GM18508 (cell line): ENCODE measurements around the gene PHLPP1.

ENCODE experiments used
- ATAC-seq: cut with Tn5 transposase; IDR thresholded peaks from one replicate; pipeline ENCODE4 v1.9.1; 2021; ENCODE audit warnings: moderate number of reproducible peaks; ENCODE audit not compliant: insufficient read depth, unreplicated experiment

The PHLPP1 gene

DNA sequence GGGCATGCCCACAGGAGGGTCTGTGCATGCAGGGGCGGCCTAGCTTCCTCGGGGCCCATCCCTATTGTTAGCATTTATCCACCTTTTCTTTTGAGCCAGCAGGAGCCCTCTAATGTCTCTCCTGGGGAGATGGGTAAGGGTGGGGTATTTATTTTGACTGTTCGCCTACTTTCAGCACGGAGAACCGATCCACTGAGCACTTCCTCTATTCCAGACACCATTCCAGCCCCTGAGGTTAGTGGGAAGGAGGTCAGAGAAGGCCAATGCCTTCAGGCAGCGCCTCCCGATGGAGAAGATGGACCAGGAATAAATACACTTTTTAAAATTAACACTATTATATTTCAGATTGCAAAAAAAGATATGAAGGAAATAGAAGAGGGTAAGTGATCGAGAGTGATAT is 276.0 kb downstream of the PHLPP1 start:
- ATAC-seq = no peak

DNA sequence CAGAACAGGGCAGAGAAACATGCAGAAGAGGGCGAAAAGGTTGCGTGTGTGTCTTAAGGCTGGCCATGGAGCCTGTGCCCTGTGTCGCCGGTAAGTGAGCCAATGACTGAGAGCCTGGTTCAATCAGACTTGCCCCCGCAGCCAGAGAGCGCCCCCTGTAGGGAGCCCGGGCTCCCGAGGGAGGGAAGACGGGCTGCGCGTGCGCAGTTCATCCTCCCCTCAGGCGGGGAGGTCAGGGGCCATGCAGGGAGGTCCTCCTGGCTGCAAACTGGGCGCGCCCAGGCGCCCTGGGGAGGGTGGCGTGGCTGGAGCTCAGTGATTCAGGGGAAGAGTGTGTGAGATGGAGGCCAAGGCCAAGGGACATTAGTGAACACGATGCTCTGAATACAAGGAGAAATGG is 276.6 kb downstream of the PHLPP1 start:
- ATAC-seq = no peak

DNA sequence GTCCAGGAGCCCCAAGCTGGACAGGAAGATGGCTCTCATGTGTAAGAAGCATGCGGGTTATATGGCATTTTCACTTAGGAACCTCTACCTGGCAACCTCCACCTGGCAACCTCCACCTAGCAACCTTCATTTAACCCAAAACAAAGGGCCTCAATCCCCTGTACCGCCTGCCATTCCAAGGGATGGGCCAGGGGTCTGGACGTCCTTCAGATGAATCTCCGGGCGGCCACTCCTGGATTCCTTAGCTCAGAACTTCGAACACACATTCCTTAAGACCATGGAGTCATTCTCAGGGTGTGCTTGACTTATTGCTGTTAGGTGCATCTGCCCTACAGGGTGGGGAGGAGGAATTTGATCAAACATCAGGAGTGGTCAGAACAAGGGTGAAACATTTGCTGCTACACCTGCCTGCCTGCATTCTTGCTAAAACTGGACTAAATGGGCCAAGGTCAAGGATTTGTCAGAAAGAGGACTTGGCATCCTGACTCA is 277.6 kb downstream of the PHLPP1 start:
- ATAC-seq = no peak

DNA sequence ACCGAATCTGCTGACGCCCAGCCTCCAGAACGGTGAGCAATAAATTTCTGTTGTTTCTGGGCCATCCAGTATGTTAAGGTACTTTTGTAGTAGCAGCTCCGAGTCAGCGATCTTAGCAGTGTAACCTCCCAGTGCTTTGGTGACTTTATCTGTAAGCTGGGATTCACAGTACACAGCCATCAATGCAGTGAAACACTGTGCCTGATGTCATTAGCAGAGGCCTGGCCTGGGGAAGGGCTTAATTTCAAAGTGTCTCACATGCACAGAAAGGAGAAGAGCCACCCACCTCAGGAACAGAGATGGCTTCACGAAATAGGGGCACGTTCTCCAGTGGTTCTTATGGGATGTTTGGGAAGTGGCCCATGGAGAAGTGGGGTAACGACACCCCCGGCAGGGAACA is 281.2 kb downstream of the PHLPP1 start:
- no peak for ATAC-seq

DNA sequence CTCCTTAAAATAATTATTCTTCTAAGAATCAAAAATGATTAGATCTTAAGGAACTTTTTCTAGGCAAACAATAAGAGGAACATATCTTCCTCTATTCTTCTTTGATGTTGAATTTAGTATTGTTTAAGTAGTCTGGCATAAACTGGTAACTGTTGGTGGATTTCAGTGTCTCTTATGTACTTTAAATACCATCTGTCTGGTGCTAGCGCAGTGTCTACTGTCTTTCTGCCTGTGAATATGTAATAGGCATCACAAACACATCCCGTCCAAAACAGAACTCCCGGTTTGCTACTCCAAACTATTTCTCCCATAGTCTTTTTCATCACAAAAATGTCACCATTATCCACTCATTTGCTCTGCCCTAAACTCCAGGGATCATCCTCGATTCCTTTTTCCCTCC is 281.7 kb downstream of the PHLPP1 start:
- ATAC-seq = no peak

DNA sequence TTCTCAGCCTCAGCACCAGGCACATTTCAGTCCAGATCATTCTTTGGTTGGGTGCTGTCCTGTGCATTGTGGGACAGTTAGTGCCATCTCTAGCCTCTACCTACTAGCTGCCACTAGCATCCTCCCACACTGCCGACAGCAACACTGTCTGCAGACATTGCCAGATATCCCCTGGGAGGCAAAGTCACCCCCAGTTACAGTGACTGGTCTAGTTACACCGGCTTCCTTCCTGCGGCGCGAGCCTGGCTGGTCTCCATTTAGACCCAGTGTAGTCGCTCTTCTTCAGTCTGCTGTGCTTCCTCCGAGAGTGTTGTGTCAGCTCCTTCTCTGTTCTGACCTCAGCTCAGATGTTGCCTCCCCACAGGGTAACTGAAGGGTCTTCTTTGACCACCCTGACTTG is 283.1 kb downstream of the PHLPP1 start:
- no peak for ATAC-seq

DNA sequence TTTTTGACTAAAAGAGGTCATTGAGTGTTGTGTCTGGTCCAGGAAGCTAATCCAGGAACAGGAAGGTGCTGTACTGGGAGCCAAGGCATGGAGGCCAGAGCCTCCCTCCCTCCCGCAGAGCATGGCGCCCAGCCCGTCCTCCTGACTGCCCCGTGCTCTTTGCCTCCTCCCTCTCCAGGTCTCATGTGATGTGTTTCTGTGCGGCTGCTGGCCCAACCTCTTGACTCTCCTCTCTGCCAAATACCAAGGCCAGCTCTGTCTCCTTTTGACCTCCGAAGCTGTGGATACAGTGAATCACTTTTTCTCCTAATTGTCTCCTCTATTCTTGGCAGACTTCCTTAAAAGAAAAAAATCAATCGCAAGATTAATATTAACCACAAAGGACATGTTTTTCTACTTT is 284.1 kb downstream of the PHLPP1 start:
- ATAC-seq = no peak

DNA sequence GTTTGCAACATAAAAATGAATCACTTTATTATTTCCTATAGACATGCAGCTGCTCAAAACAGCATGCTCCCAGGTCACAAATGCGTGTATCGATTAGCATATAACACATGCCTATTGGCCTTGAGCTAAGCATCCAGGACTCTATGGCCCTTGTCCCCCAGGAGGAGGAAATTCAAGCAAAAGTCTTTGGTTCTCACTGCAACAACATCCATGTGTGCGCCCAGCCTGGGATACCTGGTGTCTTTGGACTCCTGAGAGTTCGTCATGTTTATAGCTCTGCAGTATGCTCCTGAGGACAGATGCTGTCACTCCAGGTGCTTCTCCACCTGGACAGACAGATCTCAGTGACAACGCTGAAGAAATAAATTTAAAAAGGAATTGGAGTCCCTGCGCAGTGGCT is 284.6 kb downstream of the PHLPP1 start:
- no peak for ATAC-seq

DNA sequence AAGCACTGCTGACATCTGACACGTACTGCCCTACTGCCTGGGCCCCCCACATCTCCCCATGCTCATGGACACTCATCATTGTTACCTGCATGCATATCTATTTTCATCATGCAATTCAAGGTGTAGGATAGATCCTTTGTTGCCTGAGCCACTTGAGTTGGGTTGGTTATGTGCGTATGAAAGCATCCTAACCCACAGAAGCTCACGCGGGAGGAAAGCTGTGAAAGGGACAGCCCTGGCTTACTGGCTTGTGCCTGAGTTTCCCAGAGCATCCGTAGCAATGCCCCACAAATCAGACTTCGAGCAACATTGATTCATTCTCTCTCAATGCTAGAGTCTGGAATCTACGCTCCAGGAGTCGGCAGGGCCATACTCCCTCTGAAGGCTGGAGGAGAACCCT is 285.5 kb downstream of the PHLPP1 start:
- no peak for ATAC-seq

DNA sequence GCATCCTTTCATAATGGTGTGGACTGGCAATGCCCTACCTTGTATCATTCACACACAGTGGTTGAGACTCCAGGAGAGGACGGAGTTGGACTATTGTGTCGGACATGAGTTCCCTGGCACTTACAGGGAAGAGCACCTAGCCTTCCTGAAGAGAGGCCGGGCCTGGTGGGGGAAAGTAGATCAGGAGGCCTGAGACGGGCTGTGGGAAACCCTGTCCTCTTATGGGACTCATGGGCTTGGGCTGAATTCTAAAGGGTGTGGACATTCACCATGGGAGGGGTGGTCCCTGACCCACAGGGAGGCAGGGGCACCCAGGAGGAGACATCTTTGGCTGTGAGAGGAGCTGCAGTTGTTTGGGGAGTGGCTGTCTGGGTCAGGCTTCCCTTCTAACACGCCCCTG is 286.5 kb downstream of the PHLPP1 start:
- no peak for ATAC-seq

DNA sequence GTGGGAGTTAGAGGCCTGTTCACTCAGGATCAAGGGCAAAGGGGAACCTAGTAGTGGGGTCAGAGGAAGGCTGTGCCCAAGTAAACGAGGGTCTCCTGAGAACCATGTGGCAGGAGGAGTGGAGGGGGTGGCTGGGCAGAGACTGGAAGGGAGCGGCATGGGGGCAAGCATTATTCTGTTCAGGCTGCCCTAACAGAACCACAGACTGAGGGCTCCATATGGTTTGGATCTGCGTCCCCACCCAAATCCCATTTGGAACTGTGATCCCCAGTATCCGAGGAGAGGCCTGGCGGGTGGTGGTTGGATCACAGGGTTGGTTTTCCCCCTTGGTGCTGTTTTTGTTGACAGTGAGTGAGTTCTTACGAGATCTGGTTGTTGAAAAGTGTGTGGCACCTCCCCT is 287.0 kb downstream of the PHLPP1 start:
- ATAC-seq = no peak

DNA sequence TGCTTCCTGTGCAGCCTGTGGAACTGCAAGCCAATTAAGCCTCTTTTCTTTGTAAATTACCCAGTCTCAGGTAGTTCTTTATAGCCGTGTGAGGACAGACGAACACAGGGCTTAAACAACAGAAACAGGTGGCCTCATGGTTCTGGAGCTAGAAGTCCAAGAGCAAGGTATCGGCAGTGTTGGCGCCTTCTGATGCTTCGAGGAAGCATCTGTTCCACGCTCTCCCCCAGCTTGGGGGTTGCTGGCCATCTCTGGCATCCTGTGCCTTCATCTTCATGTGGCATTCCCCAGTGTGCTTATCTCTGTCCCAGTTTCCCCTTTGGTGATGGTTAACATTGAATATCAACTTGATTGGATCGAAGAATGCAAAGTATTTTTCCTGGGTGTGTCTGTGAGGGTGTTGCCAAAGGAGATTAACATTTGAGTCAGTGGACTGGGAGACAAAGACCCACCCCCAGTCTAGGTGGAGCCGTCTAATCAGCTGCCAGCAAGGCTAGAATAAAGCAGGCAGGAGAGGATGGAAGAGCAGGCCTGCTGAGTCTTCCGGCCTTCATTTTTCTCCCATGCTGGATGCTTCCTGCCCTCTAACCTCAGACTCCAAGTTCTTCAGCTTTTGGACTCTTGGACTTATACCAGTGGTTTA is 287.6 kb downstream of the PHLPP1 start:
- ATAC-seq = no peak

DNA sequence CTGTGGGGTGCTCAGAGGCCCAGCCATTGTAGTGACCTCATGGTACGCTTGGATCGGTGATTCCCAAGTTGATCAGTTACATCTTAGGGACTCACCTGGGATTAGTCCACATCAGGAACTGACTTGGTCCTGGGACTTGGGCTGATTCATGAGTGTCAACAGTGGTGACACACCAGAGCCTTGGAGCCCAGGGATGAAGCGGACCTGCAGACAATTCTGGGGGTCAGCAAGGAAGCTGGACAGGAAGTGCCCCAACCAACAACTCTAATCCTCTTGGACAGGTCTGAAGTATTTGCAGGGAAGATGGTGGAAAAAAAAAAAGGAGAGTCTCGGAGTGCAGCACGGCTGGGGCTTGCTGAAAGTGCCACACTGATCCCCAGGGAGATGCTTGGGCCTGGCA is 288.6 kb downstream of the PHLPP1 start:
- no peak for ATAC-seq

DNA sequence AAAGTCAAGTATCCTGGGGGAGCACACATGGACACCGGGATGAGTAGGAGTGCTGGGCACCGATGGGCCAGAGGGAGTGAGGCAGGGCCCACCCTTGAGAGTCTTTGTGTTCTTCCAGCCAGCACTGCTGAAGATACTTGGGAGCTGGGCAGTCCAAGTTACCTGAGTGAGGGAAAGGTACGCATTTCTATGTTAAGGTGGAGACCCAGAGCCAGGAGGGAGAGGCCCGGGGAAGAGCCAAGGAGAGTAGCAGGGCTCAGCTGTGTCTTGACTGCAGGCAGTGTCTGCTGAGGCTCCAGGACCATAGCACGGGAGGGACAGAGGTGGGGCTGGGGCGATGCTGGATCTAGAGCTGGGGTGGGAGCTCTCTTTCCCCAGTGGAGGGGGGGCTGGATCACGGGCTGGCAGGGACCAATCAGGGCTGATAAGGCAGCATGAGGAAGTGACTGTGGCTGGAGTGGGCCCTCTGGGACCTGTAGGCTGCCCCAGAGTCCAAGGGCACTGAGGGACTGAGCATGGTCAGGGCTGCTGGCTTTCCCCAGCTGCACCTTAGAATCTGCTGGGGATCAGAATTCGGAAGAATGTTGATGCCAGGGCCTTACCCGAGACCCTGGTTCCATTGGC is 289.2 kb downstream of the PHLPP1 start:
- ATAC-seq = no peak

DNA sequence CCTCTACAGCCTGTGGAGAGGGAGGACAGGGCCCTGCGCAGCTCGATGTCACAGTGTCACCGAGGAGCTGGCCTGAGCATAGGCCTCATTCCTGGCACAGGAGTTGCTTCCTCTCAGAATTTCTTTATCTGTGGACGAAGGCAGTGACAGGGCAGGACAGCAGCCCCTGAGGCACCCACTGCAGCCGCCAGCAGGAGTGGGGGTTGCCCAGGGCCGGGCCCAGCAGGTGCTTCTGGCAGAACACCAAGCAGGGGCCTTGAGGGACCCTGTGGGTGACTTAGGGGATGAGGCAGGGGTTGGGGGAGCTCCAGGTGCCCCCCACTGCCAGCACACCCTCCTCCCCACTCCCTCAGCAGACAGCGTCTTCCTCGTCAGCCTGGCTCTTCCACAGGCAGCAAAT is 290.0 kb downstream of the PHLPP1 start:
- ATAC-seq = no peak

DNA sequence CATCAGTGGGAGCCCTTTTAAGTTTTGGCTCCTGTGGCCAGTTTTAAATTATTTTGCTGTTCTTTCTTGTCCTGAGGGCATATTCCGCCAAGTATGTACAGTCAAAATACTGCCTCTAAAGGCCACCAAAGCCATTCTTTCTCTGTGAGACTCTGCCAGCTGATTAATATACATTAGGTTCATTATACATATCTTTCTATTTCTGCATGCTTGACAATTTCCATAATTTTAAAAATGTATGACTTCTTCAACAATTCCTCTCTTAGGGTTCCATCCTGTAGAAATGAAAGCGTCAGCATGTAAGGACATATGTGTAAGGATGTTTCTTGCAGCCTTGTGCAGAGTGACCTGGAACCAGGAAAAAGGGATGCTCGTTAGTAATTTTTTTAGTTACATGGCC is 291.9 kb downstream of the PHLPP1 start:
- no peak for ATAC-seq

DNA sequence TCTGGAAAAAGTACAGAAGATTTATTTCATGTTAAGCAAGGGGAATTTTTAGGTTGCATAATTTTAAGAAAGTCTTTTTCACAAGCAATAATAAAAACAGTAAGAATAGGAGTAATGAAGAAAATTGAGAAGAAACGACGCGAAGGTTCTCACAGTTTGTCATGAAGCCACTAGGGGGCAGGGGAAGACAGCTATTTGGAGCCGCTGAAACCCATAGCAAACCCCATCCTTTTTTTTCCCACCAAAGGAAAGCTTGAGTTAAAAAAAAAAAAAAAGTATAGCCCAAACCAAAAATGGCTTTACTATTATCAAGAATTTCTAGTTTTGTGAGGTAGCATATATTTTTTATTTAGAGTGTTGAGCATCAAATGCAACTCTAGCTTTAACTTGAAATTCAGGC is 300.9 kb downstream of the PHLPP1 start:
- no peak for ATAC-seq

DNA sequence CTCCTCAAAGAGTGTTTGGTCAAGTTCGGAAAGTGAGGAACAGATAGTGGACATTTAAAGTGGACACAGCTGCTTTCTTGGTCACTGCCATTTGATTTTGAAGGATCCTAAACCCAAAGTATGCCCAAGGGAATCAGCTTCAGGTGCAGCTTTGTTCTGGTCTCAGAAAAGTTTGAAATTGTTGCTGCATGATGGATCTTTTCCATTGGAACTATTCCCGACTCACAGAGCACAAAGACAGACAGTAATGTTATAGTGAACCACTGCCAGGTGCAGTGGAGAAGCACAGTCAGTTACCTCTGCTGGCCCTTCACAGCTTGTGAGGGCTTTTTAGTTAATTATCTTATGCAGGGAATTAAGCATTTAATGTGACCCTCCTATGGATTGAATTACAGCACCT is 301.7 kb downstream of the PHLPP1 start:
- ATAC-seq = no peak

DNA sequence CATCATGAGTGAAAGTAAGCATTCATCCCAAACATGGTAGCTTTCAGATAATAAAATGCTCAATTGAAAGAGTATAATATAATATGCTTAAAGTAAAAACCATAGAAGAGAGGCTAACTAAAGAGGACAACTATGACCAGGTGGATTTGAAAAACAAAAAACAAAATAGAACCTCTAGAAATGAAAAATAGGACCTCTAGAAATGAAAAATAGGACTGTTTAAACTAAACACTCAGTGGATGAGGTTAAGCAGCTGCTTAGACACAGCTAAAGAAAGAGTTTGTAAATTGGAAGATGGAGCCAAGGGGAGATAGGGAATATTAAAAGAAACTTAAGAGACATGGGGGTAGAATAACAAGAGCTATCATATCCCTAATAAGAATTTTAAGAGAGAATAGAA is 302.6 kb downstream of the PHLPP1 start:
- ATAC-seq = no peak

DNA sequence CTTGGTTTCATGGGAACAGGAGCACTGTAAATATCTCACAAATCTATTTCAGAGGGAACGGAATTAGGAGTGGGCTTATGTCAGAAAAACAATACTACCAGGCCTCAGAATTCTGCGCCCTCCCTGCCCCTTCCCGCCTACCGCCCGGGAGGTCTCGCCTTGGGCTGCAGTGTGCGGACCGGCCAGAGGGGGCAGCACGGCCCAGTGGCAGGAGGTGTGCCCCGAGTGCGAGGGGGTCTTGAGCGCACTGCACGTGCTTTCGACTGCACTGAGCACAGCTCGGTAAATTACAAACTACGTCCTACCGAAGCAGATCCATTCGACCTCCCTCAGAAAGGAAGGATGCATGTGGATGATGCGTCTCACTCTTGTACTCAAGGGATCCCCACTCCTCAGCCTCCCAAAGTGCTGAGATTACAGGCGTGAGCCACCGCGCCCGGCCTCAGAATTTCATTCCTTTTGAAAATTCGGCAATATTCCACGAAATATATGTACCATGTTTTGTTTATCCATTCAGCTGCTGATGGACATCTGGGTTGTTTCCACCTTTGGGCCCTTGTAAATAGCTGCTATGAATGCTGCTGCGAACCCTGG is 307.2 kb downstream of the PHLPP1 start:
- no peak for ATAC-seq

DNA sequence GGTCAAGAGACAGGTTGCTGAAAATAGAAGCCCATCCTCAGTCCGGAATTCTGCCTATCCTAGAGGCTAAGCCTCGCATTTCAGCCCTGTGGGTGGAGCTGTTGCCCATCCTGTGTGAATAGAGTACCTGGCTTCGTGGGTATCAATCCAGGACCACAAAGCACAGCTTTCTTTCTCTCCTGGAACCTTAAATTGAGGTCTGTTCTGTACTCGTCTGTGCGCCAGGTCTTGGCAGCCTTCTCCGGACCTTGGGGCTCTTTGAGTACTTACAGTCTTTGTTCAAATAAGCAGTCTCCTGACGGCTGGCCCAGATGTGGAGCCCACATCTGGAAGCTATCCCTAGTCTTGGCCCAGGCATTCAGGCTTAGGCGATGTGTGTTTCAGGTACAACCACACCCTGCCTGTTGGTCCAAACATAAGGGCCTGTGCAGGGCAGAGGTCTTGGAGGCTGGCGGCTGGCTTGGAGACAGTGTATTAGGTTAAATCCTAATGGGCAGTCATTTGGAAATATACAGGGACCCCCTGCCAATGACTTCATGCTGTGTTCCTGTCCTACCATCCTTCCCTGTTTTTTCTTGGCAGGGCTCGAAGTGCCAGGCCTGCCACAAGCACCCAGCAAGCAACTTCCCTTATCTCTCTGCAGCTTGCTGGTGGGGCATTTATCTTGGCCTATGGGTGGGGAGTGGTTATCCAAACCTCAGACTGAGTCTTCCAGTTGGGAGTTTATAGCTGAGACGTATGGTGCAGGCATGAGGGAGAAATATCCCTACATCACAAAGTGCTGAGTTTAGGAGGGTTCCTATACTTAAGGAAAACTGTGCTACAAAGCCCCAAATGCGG is 310.1 kb downstream of the PHLPP1 start:
- no peak for ATAC-seq
